Peyer's patch (tissue), 4 donors: Measurements from ENCODE around the gene THSD1.
"Not testable (repeated sequence)": the region's sequence is repeated elsewhere in the genome, so short reads cannot be mapped to it uniquely, and the experiment has no call there.

Experiments
- POLR2A ChIP-seq, 2 donors: fragments of 450-650 bp; IDR thresholded peaks; one replicate each; pipeline ENCODE4 v1.5.1; 2017; ENCODE audit warnings: antibody characterized with exemption in 2 of 2, mild to moderate bottlenecking in 2 of 2, moderate library complexity in 2 of 2
- TF ChIP-seq, protein P1 (sequence below), 6 experiments: fragments of 450-650 bp in 4 of 6; fragments of 200-600 bp in 2 of 6; sonication (generic) in 1 of 6; IDR thresholded peaks; one replicate each; pipeline ENCODE4 v1.5.1; 2017 to 2019; ENCODE audit warnings: antibody characterized with exemption in 6 of 6, mild to moderate bottlenecking in 3 of 6, moderate library complexity in 1 of 6

DNA sequence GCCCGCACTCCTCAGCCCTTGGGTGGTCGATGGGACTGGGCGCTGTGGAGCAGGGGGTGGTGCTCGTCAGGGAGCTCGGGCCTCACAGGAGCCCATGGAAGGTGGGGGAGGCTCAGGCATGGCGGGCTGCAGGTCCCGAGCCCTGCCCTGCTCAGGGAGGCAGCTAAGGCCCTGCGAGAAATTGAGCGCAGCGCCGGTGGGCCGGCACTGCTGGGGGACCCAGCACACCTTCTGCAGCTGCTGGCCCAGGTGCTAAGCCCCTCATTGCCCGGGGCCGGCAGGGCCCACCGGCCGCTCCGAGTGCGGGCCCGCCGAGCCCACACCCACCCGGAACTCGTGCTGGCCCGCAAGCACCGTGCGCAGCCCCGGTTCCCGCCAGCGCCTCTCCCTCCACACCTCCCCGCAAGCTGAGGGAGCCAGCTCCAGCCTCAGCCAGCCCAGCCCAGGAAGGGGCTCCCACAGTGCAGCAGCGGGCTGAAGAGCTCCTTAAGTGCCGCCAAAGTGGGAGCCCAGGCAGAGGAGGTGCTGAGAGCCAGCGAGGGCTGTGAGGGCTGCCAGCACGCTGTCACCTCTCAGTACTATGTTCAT is 2.2 kb upstream of the THSD1 start:
- TF ChIP-seq, protein P1, sequence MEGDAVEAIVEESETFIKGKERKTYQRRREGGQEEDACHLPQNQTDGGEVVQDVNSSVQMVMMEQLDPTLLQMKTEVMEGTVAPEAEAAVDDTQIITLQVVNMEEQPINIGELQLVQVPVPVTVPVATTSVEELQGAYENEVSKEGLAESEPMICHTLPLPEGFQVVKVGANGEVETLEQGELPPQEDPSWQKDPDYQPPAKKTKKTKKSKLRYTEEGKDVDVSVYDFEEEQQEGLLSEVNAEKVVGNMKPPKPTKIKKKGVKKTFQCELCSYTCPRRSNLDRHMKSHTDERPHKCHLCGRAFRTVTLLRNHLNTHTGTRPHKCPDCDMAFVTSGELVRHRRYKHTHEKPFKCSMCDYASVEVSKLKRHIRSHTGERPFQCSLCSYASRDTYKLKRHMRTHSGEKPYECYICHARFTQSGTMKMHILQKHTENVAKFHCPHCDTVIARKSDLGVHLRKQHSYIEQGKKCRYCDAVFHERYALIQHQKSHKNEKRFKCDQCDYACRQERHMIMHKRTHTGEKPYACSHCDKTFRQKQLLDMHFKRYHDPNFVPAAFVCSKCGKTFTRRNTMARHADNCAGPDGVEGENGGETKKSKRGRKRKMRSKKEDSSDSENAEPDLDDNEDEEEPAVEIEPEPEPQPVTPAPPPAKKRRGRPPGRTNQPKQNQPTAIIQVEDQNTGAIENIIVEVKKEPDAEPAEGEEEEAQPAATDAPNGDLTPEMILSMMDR (IDR thresholded peaks at IDR 0.05), result not testable (repeated sequence)
- not testable (repeated sequence) for TF ChIP-seq POLR2A (IDR thresholded peaks at IDR 0.05)
